HG03060 (cell line): ENCODE results near the gene ACAA2.
"Not testable (repeated sequence)": the region's sequence is repeated elsewhere in the genome, so short reads cannot be mapped to it uniquely, and the experiment has no call there.

Experiments used
- ATAC-seq: cut with Tn5 transposase; IDR thresholded peaks from one replicate; pipeline ENCODE4 v1.9.1; 2021; ENCODE audit warnings: low read depth, moderate number of reproducible peaks; ENCODE audit not compliant: unreplicated experiment

The ACAA2 gene

DNA sequence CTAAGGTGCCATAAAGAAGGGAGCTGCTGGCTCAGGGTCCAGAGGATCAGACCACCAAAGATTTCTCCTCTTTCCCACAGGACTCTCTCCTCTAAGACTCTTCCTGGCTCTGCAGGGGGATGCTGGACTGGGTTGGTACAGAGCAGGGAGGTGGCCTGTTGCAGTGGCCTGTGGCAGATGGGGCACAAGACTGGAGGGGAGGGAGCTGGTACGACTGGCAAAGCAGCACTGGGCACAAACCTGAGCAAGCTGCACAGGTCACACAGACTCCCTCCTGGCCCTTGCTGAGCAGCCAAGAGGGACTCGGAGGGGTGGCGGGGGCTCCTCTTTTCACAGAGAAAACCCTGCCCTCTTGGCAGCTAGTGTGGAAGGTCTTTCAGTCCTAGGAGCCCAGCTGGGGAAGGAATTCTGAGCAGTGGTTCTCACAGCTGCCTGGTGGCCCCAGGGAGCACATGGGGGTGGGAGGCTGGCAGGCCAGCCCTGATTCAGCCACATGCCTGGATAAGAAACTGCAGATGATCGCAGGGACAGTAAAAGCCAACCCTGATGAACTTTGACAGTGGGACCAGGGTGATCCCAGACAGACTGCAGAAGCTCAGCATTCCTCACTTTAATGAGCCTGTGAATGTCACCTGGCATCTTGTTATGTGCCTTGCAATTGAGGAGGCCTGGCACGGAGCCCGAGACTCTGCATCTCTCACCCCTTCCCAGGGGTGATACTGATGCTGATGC, 32.5 kb upstream of the ACAA2 start:
- ATAC-seq: no peak

DNA sequence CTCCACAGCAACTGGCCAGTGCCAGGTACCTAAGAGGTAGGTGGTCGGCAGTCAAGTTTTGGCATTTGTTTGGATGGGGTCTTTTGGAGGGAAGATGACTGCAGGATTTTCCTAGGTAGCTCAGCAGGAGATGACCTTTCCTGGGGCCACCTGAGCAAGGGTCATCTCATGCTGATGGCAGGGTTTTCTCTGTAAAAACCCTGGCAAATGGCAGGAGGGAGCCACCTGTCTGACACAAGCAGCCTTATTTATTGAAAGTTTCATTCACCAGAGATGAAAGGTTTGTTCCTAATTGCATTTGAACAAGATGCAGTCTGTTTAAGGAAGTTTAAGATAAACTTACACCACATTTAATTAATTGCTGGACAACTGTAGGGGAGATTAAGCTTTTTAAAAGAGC, 31.6 kb upstream of the ACAA2 start:
- no peak for ATAC-seq

DNA sequence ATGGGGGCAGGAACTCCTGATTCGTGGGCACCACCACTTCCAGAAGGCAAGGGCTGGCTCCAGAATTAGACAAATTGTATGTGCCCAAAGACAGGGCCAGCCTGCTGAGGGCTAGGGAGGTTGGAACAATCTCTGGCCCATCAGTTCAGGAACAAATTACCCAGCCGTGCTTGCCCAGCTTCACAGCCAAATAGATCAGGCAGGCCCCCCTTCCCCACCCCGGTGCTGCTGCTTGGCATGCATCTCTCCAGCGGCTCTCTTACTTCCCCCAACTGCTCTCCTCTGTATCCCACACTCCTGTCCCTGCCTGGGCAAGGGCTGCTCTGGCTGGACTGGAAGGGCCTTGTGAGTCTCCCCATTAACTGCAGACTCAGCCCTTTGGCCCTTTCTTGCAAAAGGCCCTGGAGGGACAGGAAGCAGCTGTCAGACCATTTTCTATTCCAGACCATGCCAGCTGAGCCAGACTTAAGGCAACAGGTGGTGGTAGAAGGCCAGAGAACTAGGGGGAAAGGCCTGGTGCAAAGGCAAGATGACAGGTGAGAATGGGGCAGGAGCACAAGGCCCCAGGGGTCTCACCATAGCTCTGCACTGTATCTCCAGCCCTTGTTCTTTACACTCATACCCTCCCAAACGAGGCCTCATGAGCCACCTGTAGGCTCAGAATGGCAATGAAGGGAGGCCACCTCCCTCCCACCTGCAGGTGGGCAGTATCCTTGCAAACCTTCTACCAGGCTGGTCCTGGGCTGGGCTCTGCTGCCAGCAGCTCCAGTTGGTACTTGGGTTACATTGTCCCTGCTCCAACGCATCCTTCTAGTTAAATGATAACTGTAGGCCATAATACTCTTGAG, 30.7 kb upstream of the ACAA2 start:
- no peak for ATAC-seq

DNA sequence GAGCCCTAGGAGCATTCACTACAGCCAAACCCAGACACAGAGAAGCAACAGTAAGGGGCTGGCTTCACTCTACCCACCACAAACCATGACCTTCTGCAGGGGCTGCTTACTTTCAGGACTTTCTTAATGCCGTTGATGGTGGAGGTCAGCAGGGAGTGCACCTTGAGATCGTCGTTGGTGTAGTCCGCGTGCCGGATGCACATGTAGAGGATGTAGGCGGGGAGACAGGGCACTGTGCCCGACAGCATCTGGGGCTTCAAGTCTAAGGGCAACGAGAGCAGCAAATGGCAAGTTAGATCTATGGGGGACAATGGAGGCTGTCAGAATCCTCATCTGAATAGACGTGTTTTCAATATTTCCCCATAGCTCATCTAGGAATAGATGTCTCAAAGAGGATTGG, 29.8 kb upstream of the ACAA2 start:
- no peak for ATAC-seq

DNA sequence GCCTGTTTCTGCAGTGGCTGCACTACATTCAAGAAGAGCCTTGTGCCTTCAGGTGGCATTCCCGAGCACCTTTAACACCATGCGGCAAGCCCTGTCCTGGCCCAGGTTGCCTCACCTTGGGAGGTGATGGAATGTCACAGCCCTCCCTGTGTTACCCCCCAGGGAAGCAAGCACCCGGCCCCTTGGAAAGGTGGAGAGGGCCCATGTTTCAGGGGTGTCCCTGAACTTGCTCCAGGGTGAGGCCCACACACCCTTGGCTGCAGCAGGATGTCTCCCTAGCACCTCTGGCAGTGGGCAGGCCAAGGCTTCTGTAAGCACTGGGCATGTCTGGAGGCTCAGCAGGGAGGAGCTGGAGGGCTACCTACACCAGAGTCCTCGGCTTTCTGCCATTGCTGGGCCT, 29.3 kb upstream of the ACAA2 start:
- ATAC-seq: no peak

DNA sequence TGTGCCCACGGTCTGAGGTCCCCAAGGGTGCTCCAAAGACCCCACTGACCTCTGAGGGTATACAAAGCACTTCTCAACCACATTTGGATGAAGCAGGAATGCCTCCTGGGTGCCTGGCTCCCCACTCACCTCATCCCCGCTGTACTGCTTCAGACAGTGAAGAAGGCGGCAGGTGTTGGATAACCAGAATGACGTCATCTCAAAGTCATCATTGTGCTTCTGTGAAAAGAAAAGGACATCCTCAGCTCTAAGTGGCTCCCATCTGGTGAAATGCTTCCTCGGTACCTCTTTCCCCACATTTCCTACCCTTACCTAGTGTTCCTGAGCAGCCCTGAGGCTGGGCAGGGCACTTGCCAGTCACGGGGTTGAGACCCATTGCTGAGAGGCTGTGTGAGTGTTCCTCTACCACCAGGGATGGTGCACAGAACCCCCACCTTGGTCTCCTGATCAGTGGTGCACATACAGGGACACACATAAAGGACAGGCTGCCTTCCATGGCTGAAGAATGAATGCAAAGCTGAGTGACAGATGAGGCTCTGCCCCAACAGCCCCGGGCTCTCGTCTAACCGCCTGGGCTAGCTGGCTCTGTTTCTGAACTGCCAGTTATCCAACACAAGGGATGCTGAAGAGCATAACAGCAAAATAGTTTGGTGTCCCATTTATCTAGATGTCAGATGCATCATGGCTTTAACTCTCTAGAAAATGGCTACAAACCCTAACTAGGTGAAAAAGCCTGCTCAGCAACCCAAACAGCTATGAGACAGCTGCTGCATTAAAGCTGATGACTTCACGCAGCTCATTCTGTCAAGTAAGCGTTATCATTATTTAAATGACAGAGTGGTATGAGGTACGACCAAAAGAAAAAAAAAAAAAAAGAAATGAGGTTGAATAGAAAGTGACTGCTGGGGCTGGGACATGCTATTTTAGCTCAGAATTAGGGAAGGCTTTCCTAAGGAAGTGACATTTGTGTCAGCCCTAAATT, 28.2 kb upstream of the ACAA2 start:
- ATAC-seq: no peak

DNA sequence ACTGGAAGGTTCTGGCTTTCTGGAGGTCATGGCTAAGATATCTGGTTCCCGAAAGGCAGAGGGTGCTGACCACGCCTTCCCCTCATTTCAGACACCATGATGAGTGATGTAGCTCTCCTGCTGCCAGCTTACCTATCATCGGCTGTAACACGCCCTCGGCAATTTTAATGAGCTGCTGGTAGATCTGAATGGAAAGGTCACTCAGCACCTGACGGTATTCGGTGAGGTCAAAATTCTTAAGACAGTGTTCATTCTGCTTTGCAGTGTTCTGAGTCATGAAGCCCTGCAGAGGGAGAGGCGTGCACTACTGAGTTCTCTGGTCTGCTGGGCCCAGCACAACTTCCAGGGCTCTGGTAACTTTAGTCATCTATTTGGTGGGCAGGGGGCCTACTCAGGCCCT, 25.7 kb upstream of the ACAA2 start:
- ATAC-seq: no peak

DNA sequence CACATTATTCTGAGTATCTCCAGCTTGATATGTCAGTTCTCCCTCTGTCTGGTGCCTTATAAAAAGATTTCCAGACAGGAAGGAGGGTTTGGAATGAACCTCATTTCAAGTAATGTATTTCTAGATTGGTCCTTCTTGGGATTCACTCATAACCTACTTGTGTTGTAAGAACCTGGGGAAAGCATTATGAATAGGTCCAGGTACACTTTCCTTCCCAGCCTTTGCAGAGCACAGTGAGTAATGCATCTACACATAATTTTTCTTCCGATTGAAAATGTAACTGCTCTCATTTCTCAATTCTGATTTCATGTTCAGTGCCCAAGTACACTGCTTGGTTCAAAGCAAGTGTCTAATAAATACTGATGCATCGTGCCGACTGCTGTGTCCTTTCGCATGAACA, 25.0 kb upstream of the ACAA2 start:
- no peak for ATAC-seq

DNA sequence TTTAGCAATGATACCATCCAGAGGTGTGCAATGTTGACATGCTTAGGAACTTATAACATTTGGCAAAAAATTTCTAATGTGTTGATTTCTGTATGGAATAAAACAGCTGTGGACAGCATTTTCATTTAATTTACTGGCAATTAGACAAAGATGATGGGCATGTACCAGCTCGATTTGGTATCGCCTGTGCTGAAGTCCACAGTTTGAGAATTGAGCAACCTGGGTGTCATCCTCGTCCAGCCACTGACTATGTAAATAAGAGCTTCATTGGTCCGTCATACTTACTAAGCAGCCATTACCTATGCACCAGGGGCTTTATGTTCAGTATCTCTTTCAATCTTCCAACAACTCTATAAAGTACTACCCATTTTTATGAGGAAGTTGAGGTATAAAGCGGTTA, 24.6 kb upstream of the ACAA2 start:
- ATAC-seq: no peak

DNA sequence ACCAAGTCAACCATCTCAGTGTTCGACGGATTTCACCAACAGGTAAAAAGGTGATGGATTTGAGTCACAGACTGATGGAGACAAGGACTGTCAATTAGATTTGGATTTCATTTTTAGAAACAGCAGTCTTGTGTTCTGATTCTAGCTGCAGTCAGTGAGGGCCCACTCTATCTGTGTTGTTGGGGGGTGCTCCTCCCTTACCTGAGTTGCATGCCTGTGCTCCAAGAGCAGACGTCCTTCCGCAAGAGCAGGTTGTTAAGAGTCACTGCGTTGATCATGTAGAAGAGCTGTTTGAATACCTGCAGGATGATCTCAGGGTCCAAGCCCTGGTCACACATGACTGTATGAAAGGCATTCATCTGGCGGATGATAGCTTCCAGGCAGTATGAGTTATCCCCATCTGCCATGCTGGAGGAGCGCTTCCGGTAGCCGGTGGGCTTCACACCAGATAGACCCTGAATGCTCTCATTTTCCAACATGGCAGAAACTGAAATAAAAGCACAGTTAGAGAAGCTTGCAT, 24.0 kb upstream of the ACAA2 start:
- not testable (repeated sequence) for ATAC-seq

DNA sequence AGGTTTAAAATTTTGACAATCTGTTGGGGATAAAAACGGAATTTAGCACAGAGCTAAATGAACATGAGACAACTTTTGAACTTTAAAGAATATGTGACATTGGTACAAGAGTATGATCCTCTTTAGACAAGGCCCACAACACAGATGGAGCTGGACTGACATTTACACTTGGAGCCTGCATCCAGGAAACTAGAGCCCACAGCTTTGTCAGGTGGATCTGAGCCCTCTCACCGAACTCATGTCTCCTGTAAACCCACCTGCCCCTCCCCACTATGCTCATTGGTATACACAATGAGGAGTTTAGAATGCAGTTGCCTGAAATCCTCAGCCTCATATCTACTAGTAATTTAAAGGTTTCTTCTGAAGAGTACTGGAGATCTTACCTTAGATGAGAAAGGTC, 22.1 kb upstream of the ACAA2 start:
- no peak for ATAC-seq

DNA sequence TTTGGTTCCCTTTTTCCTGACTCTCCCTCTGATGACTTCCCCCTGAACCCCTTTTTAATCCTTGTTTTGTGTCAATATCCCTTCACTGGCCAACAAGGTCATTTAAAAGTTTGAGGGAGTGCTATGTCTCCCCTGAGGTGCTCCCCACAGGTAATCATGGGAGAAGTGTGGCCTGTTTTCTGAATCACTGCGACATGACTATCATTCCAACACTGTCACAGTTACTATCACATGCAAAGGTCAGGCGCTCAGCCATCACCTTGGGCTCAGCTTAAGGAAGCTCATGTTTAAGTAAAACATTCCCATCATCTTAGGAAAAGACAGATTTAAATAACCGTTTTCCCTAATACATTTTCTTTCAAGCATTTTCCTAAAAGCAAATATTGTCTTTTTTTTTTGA, 20.9 kb upstream of the ACAA2 start:
- ATAC-seq: no peak

DNA sequence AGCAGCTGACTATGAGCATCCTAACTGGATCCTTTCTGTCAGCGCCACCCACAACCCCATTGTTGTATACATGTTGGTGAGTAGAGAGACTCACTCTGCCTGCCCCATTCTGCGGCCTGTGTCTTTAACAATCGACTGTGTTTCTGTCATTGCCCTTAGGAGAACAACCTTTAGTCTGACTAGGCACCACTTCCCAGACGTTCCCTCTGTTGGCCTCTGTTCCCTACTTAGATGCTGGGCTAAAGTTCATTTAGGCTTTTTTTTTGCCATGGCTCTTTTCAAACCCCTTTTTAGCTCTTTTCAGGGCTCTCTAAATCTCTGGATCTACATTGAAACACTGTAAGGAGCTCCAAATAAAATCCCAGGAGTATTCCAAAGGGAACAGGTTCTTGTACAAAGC, 20.5 kb upstream of the ACAA2 start:
- no peak for ATAC-seq

DNA sequence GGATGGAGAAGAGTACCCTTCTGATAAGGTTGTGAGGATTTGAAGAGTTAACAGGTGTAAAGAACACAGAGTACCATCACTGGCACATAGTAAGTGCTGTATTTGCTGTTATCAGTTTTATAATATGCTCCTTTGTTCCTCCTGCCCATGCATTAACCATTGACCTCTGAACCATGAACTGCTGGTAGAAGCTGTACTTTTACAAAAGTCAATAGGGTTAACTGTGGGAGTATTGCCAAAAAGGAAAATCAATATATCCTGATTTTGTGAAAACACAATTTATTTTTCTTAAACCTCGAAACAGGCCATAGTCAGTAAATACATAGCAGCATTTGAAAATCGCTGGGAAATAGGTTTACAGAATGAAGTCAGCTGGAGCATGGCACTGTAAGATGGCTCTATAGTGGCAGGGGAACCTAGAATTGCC, 18.9 kb upstream of the ACAA2 start:
- ATAC-seq: no peak

DNA sequence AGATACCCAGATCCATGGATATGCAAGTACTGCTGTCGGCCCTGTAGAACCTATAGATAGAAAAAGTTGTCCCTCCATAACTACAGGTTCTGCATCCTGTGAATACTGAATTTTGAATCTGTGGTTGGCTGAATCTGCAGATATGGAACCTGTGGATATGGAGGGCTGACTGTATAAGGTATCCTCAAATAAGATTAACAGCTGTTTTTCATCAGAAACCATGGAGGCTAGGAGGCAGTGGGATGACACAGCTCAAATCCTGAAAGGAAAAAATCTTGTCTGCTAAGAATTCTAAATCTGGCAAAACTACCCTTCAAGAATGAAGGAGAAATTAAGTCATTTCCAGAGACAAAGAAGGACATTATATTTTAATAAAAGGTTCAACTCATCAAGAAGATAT, 14.7 kb upstream of the ACAA2 start:
- ATAC-seq: no peak

DNA sequence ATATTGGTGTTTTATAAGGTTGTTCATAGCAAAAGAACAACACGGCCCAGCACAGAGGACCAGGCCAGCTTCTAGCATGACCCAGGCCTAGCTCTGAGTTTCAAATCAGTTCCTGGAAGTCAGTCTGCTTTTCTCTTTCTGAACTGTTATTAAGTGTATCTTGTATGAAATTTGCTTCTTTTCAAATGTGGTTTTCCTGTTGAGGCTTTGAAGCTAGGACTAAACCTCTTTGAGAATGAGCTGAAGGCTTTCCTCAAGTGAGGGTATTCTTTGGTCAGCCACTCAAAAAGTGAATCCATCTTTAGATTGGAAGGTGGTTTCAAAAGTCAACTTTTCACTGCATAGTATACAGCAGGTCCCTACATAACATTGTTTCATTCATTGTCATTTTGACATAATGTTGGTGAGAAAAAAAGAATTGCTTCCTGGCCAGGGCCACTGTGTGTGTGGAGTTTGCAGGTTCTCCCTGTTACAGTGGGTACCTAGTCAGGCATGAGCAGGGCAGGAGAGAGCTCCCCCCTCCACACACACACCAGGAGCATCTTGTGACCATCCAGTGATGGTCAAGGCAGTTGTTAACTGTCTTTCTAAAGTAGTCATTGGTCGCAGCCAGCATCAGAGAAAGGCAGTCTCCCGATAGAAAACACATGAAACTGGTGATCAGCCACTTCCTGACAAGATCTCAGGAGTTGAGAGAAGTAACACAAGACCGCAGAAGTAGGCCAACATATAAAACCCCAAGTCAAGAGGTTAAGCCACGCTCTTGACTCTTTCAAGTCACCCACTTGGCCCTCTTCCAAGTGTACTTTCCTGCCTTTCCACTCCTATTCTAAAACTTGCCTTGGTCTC, 6.7 kb upstream of the ACAA2 start:
- ATAC-seq: no peak

DNA sequence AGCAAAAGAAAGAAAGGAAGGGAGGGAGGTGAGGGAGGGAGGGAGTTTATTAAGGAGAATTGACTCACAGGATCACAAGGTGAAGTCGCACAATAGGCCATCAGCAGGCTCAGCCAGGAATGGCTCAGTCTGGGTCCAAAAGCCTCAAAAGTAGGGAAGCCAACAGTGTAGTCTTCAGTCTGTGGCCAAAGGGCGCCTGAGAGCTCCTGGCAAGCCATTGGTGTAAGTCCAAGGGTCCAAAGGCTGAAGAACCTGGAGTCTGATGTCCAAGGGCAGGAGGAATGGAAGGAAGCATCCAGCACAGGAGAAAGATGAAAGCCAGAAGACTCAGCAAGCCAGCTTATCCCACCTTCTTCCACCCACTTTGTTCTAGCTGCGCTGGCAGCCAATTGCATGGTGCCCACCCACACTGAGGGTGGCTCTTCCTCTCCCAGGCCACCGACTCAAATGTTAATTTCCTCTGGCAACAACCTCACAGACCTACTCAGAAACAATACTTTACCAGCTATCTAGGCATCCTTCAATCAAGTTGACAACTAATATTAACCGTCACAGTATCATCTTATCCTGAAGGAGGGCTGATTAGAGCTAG, 5.8 kb upstream of the ACAA2 start:
- no peak for ATAC-seq

DNA sequence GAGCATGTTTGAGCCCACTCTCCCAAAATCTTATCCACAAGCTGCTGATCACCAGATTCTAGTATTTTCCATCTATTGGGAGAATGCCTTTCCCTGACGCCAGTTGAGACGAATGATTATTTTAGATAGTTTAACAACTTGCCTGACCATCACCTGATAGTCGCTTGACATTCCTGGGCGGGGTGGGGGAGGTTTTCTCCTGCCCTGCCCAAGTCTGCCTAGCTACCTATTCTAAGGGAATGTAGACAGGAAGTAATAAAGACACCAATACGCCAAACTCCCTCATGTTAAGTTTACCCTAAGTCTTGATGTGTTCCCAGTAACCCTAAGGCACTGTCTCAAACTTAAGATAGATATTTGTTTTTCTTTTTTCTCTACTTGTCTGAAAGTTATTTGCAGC, 4.6 kb upstream of the ACAA2 start:
- no peak for ATAC-seq

DNA sequence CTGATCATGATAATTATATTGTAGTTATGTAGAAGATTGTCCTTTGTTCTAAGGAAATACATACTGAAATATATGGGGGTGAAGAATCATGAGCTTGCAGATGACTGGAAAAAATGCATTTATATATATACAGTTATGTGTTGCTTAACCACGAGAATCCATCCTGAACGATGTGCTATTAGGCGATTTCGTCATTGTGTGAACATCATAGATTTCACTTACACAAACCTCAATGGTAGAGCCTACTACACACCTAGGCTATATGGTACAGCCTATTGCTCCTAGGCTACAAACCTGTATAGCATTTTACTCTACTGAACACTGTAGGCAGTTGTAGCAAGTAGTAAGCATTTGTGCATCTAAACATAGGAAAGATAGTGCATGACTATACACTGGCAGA, 2.6 kb upstream of the ACAA2 start:
- ATAC-seq: no peak

DNA sequence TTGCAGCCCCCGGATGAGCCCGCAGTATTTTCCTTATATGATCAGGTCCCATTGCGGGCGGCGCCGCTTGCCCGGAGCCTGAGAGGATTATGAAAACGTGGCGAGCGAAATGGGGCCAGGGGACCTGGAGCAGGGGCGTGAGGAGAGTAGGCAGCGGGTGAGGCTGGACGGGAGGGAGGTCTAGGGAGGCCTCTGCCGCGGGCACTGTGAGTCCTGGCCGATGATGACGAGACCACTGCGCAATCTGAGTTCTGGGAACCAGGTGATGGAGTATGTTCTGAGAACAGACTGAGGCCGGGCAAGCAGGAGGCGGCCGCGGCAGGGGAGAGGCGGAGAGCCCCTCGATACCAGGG, 790 bp upstream of the ACAA2 start:
- ATAC-seq: peak; percentile 13
